Activated CD4-positive, alpha-beta T cell treated with anti-CD3 and anti-CD28 coated beads for 24 hours (primary cell): Measurements from ENCODE around the gene RFX8.

ENCODE experiments used
- DNase-seq, 2 donors: peaks; one replicate each; pipeline ENCODE4 v3.0.0-alpha.2; 2020; ENCODE audit warnings: low read depth in 2 of 2

The RFX8 gene

GRCh38 chr2:101349893-101350662 lies 124.8 kb downstream of the RFX8 start:
- DNase-seq: no peak

- no peak for DNase-seq
Measured at GRCh38 chr2:101348883-101349282, 126.0 kb downstream of the RFX8 start.
